GM12878 (cell line): ENCODE measurements around the gene HOXA1. TPM values are rescaled to one million over a fixed set of nuclear protein-coding genes. Genes with fewer than 3 reads are reported as not detected.

Experiments used
- ATAC-seq: fragments of 200-7000 bp; cut with Tn5 transposase; 3 replicates; pipeline ENCODE4 v1.9.1; 2020; ENCODE audit warnings: mild to moderate bottlenecking, moderate library complexity
- BruUV-seq: library from RNA; stranded (reverse); fragments of 400-500 nt; replicated peaks from 2 replicates; lab custom pipeline; 2021; lab: Mats Ljungman, UMichigan
- CTCF ChIA-PET: fragments of 300-600 bp; sonication (Branson Sonifier 250); formaldehyde crosslinking; extraction: SDS; loops from one replicate; lab custom pipeline; 2021; ENCODE audit warnings: inconsistent platforms; lab: Yijun Ruan, JAX
- POLR2A ChIA-PET: fragments of 350-600 bp; formaldehyde crosslinking; extraction: SDS; loops from one replicate; lab custom pipeline; 2021; ENCODE audit warnings: inconsistent platforms; lab: Charles Lee
- RAD21 ChIA-PET: fragments of 300-600 bp; sonication (Branson Sonifier 250); formaldehyde crosslinking; loops from one replicate; lab custom pipeline; 2023; ENCODE audit warnings: antibody characterized with exemption; ENCODE audit not compliant: unreplicated experiment; lab: Charles Lee
- SMC1A ChIA-PET: fragments of 300-600 bp; sonication (Branson Sonifier 250); formaldehyde crosslinking; loops from one replicate; lab custom pipeline; 2023; ENCODE audit not compliant: unreplicated experiment, uncharacterized antibody; lab: Charles Lee
- DNase-seq: peaks from one replicate; pipeline ENCODE4 v3.0.0-alpha.2; 2011; ENCODE audit warnings: low read depth, low spot score
- FAIRE-seq: peaks from 3 replicates; lab custom pipeline; 2011; peaks lifted over from hg19 to GRCh38; lab: Jason Lieb, UNC
- H2AFZ ChIP-seq: 2 replicates; pipeline ENCODE4 v1.6.0; 2011; ENCODE audit warnings: low read depth, low read length, control low read depth; ENCODE audit not compliant: control insufficient read depth
- H3K27ac ChIP-seq: 2 replicates; pipeline ENCODE4 v1.5.1; 2011; ENCODE audit warnings: control low read depth; ENCODE audit not compliant: control insufficient read depth, insufficient read depth
- H3K27me3 ChIP-seq, 2 experiments: replicated peaks in 1 of 2; 2 replicates each; pipeline versions ENCODE4 v1.6.0 to v1.6.1; 2011; ENCODE audit warnings: low read length in 1 of 2; ENCODE audit not compliant: control insufficient read depth in 2 of 2, insufficient read depth in 2 of 2
- H3K36me3 ChIP-seq, 2 experiments: 2 replicates each; pipeline ENCODE4 v1.5.1; 2011; ENCODE audit warnings: low read length in 1 of 2; ENCODE audit not compliant: control insufficient read depth in 2 of 2, insufficient read depth in 2 of 2
- H3K4me1 ChIP-seq: 2 replicates; pipeline ENCODE4 v1.6.1; 2011; ENCODE audit warnings: mild to moderate bottlenecking, low read length, moderate library complexity, mixed read lengths; ENCODE audit not compliant: control insufficient read depth, insufficient read depth
- H3K4me2 ChIP-seq: 2 replicates; pipeline ENCODE4 v1.6.0; 2011; ENCODE audit warnings: control low read depth; ENCODE audit not compliant: control insufficient read depth, insufficient read depth
- H3K4me3 ChIP-seq: fragments of 200-600 bp; sonication (generic); 2 replicates; pipeline ENCODE4 v1.5.1; 2016
- H3K79me2 ChIP-seq: 2 replicates; pipeline ENCODE4 v1.6.0; 2011; ENCODE audit warnings: low read length; ENCODE audit not compliant: control insufficient read depth, insufficient read depth
- H3K9ac ChIP-seq: 2 replicates; pipeline ENCODE4 v1.8.0; 2011; ENCODE audit warnings: low read length, control low read depth, mixed read lengths; ENCODE audit not compliant: control insufficient read depth, insufficient read depth
- H3K9me3 ChIP-seq: replicated peaks from 3 replicates; pipeline ENCODE4 v1.5.1; 2011; ENCODE audit warnings: mild to moderate bottlenecking, low read length; ENCODE audit not compliant: control insufficient read depth, insufficient read depth
- H4K20me1 ChIP-seq: 2 replicates; pipeline ENCODE4 v1.6.0; 2011; ENCODE audit not compliant: control insufficient read depth, insufficient read depth
- BACH1 ChIP-seq: fragments of 450-650 bp; IDR thresholded peaks from 2 replicates; pipeline ENCODE4 v1.6.1; 2017; ENCODE audit warnings: mild to moderate bottlenecking, borderline replicate concordance
- BMI1 ChIP-seq: fragments of 450-650 bp; IDR thresholded peaks from 2 replicates; pipeline ENCODE4 v1.6.1; 2016; ENCODE audit warnings: mild to moderate bottlenecking, moderate library complexity, borderline replicate concordance
- EZH2 ChIP-seq: IDR thresholded peaks from 2 replicates; pipeline ENCODE4 v1.6.1; 2012; ENCODE audit warnings: low read depth, mild to moderate bottlenecking, control low read depth, inconsistent platforms, low read length, borderline replicate concordance; ENCODE audit not compliant: control insufficient read depth
- HDGF ChIP-seq: fragments of 450-650 bp; IDR thresholded peaks from 2 replicates; pipeline ENCODE4 v1.6.1; 2016; ENCODE audit warnings: antibody characterized with exemption
- HSF1 ChIP-seq: fragments of 150-350 bp; IDR thresholded peaks from 2 replicates; pipeline ENCODE4 v1.6.1; 2014; ENCODE audit warnings: mild to moderate bottlenecking, low read depth, low read length
- MYC ChIP-seq: IDR thresholded peaks from 2 replicates; pipeline ENCODE4 v1.6.1; 2011; ENCODE audit warnings: mild to moderate bottlenecking, low read length, moderate library complexity, inconsistent platforms; ENCODE audit not compliant: insufficient read depth, insufficient replicate concordance, insufficient read length, severe bottlenecking
- POLR2A ChIP-seq: IDR thresholded peaks from 2 replicates; pipeline ENCODE4 v1.6.1; 2011; ENCODE audit warnings: low read depth, mild to moderate bottlenecking, low read length
- WGBS: methylation state at CpG from one replicate; pipeline ENCODE4 v1.1.6; 2016; ENCODE audit warnings: low lambda C conversion rate; ENCODE audit not compliant: insufficient replicate concordance, insufficient coverage; ENCODE audit errors: missing lambda C conversion rate; 5-methylcytosine and 5-hydroxymethylcytosine counted together
- in situ Hi-C: fragments of 300-500 bp; cut with MboI; formaldehyde crosslinking; loops from 9 replicates; pipeline ENCODE4 v1.14.3; 2018; ENCODE audit warnings: mixed read lengths
- intact Hi-C: fragments of 100-400 bp; cut with micrococcal nuclease; formaldehyde crosslinking; loops from one replicate; pipeline ENCODE4 v1.14.2; 2022; ENCODE audit not compliant: unreplicated experiment
- polyA plus RNA-seq, 11 experiments: library from polyadenylated mRNA; depleted of rRNA in 4 of 11; unstranded in 6 of 11; stranded (reverse) in 5 of 11; fragments of >200 nt; fragmentation: Nextera tagmentation in 4 of 11; fragmentation: Illumina TruSeq in 1 of 11; extraction: Ambion mirVana in 4 of 11; extraction: Trizol in 1 of 11; gene quantifications; 1 replicate in 1 of 11; 2 replicates in 10 of 11; pipeline versions ENCODE4 v1.2.1 to v1.2.3, GENCODE V29; 2011 to 2016; ENCODE audit warnings: inconsistent platforms in 2 of 11, missing spikeins in 2 of 11, low read depth in 1 of 11
- total RNA-seq, 4 experiments: library from RNA; depleted of rRNA in 3 of 4; stranded (reverse); fragments of >200 nt in 3 of 4; fragmentation: Illumina TruSeq in 1 of 4; extraction: Trizol in 1 of 4; gene quantifications; 2 replicates each; pipeline versions ENCODE4 v1.2.1 to v1.2.3, GENCODE V29; 2013 to 2021

HOXA1 gene
- total and polyA plus RNA-seq, 10 of the 15 experiments (the other 5 are each of a cell fraction or from before 2014, with no cell fraction given), result 0.06 to 1.7 (median 0.18) TPM; not detected in 3

GRCh38 chr7:27144781-27145164 lies 49.0 kb upstream of the HOXA1 start:
- H3K79me2 ChIP-seq, result no peaks in the 10 kb centered on the region
- no peak for ATAC-seq
- SMC1A ChIA-PET, result no interaction called here

More at GRCh38 chr7:27144781-27145164, 49.0 kb upstream of the HOXA1 start:
- ChIA-PET CTCF (no interaction called here), POLR2A (no interaction called here), RAD21 (no interaction called here)
- Histone ChIP-seq H3K36me3 (no peaks in the 10 kb centered on the region), H3K4me3 (no peak overlapping the region), H3K4me1 (no peaks in the 10 kb centered on the region), H3K9me3 (no peaks in the 10 kb centered on the region; the same call in 2 of the 3 replicates), H3K4me2 (no peak overlapping the region), H3K27ac (no peak overlapping the region), H3K27me3 (peaks cover 8 to 18% of the 10 kb centered on the region in 2 experiments; a peak in 3 of 4 replicates), H3K9ac (no peak overlapping the region), H2AFZ (no peak overlapping the region), H4K20me1 (no peaks in the 10 kb centered on the region)
- in situ Hi-C loops, result no loop called here
- FAIRE-seq, result no peak
- no TSS peak for BruUV-seq
- intact Hi-C loops, result no loop called here
- TF ChIP-seq HDGF (no peak), POLR2A (no peak), BMI1 (no peak), EZH2 (no peak), HSF1 (no peak), BACH1 (no peak), MYC (no peak)
- WGBS, result 81% methylated on average over 31 of the region's 31 CpGs
- DNase-seq, result no peak
